ENCODE measurements around the gene FABP6.

The FABP6 gene

DNA sequence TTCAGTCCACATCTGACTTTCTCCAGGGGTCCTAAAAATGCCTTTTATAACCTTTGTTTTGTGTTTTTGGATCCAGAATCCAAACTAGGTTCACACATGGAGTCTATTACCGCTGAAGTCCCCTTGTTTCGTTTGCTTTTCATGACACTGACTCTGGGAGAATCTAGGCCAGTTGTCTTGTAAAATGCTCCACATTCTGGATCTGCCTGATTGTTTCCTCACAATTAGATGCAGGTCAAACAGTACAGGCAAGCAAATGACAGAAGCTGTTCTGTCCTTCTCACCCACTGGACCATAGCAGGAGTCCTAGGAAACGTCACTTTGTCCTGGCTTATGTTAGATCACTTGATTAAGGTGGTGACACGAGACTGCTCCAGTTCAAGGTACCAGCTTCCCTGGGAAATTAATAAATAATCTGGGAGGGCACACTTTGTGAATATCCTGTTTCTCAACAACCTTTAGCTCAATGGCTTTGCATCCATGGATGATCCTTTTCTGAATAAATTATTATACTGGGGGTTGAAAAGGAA, 34.1 kb downstream of the FABP6 start:
- DNase-seq, result no peak

DNA sequence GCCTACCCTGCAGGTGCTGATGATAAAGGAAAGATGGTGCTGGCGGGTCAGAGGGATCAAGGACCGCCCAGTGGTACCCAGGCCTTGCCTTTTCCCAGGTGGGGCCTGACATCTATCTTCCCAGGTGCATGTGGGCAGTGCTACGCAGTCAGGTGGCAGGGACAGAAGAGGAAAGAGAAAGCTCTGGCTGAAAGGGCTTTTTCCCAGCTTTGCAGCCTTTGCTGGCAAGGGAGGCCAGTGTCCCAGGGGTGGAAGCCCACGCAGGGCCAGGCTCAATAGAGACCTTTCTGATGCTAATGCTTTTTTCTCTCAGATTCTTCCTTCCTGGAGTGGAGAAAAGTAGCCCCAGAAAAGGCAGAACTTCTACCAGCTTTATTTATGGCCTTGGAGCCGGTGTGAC, 36.7 kb downstream of the FABP6 start:
- DNase-seq, result no peak

DNA sequence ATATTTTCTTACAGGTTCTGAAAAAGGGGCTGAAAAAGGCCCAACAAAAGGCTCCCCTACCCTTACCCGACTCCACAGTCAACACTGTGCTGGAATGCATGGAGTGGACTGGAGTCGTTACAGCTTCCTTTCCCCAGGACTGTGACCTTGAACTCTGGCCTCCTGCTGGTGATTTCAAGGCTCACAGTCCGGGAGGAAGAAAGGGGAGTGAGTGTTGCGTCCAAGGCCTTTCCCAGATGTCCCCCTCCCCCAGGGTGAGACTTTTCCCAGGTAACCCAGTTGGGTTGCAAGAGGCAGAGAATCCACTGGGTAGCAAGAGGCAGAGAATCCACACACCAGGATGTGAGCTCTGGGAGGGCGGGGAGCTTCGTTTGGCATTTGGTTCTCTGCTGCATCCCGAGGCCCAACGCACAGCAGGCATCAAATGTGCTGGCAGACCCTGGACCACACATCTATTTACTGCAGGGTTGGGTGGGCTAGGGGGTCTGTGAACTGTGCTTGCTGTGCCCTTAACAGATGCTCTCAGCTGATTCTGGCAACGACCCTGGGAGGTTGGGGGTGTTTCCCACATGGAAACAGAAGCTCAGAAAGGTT, 37.5 kb downstream of the FABP6 start:
- DNase-seq, result no peak

- no peak for DNase-seq
Observed at GRCh38 chr5:160268121-160268520, 38.8 kb downstream of the FABP6 start.

DNA sequence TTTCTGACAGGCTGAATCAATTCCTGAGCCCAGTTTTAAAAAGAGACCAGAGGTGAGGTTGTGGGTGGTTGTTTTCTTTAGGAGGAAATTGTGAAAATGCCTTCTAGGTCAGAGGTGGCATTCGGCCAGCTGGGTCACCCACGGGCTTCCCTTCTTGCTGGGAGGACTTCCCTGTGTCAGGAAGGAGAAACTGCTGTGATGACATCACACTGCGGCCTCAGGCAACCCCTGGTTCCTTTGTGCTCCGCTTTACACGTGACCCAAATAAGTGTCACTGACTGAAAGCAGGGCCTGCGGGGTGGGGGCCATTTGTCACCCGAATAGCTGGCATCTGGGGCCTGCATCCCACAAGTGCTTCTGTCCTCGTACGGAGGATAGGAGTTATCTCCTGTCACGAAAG, 39.7 kb downstream of the FABP6 start:
- peak; percentile 78 for DNase-seq

- DNase-seq, result no peak
Observed at GRCh38 chr5:160270704-160271103, 41.4 kb downstream of the FABP6 start.

- DNase-seq, result peak; percentile 47
Observed at GRCh38 chr5:160271396-160271795, 42.1 kb downstream of the FABP6 start.

GRCh38 chr5:160271836-160272235, 42.5 kb downstream of the FABP6 start:
- DNase-seq, result no peak

DNA sequence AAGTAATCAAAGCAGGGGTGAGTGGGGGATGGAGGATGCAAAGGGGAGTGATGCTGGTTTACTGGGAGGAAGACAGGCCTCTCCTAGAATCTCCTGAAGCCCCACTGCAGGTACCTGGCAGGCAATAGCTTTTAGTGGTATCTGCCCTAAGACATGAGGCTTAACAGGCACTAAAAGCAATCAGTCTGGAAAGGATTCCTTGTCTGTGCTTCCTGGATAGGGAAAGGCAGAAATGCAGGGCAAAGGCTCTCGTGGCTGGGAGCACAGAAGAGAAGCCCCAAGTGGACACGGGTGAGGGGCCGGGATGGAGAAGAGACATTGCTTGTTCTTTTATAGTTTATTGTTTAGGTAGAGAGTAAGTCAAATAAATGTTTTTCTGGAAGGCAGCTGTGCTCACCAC, 43.0 kb downstream of the FABP6 start:
- no peak for DNase-seq

DNA sequence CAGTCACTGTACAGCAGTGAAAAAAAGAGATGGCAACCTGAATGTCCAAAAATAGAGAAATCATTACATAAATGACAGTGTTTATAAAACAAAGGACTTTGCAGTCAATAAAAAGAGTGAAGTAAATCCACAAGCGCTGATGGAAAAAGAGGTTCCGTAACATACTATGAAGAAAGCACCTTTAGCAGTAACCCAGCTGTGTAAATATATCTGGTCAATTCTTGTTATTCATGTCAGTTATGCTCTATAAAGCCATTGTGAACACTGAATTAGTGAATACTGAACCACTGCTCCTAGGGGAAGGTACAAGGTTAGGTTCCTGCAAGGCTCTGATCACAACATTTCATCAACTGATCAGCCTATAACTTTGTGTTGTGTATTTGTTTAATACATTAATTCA, 43.6 kb downstream of the FABP6 start:
- no peak for DNase-seq

DNA sequence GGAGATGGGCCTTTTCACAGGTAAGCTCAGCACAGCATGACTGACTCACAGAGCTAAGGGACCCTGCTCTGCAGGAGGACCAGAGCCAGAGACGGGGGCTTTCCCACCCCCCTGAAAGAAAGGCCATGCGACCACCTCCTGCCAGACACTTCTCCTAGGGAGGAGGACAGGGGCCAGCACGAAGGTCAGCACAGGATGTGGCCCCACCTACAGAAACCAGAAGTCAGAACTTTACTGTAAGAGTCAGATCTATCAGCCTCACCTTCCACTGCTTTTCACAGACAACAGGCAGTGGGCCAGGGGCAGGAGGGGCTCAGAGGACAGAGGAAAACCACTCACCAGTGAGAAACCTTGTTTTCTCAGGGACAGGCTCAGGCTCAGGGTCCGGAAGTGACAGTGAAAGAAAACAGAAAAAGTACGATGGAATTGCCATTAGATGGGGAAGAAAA, 45.2 kb downstream of the FABP6 start:
- DNase-seq, result no peak

- no peak for DNase-seq
Observed at GRCh38 chr5:160278343-160278742, 49.0 kb downstream of the FABP6 start.

DNA sequence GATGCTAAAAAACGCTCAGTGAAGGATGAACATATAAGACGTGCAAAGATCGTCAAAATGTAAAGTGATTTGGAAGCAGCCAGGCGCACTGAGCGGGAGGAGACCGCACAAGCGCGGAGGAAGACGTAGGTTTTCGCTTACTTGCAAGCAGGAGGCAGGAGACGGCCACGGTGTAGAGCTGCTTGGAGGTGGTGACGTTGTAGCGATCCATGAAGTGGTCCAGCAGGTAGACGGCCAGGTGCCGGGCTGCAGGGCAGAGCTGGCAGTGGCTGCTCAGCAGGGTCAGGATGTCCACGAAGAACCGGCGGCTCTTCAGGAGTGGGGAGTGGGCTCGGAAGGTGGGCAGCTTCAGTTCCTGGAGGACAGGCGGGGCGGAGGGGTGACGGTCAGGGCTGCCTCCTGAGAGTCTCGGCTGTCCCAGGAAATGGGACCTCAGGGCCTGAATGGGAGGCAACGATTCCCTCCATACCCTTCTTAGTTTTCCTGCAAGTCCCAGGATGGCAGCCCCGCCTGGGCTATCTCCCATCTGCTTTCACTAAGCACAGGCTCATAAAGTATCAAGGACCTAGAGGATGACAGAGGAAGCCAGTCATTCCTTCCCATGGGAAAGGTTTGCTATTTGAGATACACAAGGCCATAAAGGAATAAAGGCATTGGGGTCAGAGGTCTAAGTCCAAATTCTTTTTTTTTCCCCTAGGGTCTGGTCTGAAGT, 51.2 kb downstream of the FABP6 start:
- DNase-seq, result no peak

GRCh38 chr5:160281275-160281674, 52.0 kb downstream of the FABP6 start:
- DNase-seq, result no peak

- DNase-seq, result no peak
Observed at GRCh38 chr5:160284291-160284873, 55.1 kb downstream of the FABP6 start.

- no peak for DNase-seq
Observed at GRCh38 chr5:160285316-160285715, 56.0 kb downstream of the FABP6 start.

GRCh38 chr5:160286947-160287346, 57.6 kb downstream of the FABP6 start:
- DNase-seq, result no peak

- DNase-seq, result peak; percentile 36
Observed at GRCh38 chr5:160287378-160288051, 58.2 kb downstream of the FABP6 start.

Data from femur (tissue), 1 donor.